Right lobe of liver (tissue), 6 donors: ENCODE data around the gene C8A. TPM values are rescaled to one million over a fixed set of nuclear protein-coding genes. Genes with fewer than 3 reads are reported as not detected.

Source experiments
- ATAC-seq, 4 donors: fragments of 200-7000 bp; cut with Tn5 transposase; one replicate each; pipeline ENCODE4 v1.9.1; 2020; ENCODE audit warnings: mild to moderate bottlenecking in 4 of 4, moderate library complexity in 4 of 4
- DNase-seq, 3 donors: peaks; one replicate each; pipeline ENCODE4 v3.0.0-alpha.2; 2020
- H3K27ac ChIP-seq, 3 donors: fragments of 200-600 bp; one replicate each; pipeline ENCODE4 v1.8.0; 2022
- H3K27me3 ChIP-seq, 2 donors: fragments of 200-600 bp; one replicate each; pipeline ENCODE4 v1.8.0; 2022
- H3K36me3 ChIP-seq, 4 donors: fragments of 200-600 bp; sonication (generic) in 1 of 4; one replicate each; pipeline versions ENCODE4 v1.5.1 to v1.8.0; 2017 to 2022; ENCODE audit warnings: control low read depth in 1 of 4
- H3K4me1 ChIP-seq, 4 donors: fragments of 200-600 bp; sonication (generic) in 1 of 4; one replicate each; pipeline versions ENCODE4 v1.5.1 to v1.8.0; 2017 to 2022; ENCODE audit warnings: control low read depth in 1 of 4
- H3K4me3 ChIP-seq, 3 donors: fragments of 200-600 bp; one replicate each; pipeline ENCODE4 v1.8.0; 2022
- H3K9me3 ChIP-seq, 4 donors: fragments of 200-600 bp; sonication (generic) in 1 of 4; one replicate each; pipeline versions ENCODE4 v1.5.1 to v1.8.0; 2017 to 2022; ENCODE audit warnings: control low read depth in 1 of 4
- POLR2A ChIP-seq: fragments of 450-650 bp; IDR thresholded peaks from one replicate; pipeline ENCODE4 v1.6.1; 2017; ENCODE audit warnings: antibody characterized with exemption, mild to moderate bottlenecking
- WGBS: methylation state at CpG from one replicate; pipeline ENCODE4 v1.1.6; 2018; ENCODE audit warnings: low coverage, low lambda C conversion rate; ENCODE audit not compliant: insufficient coverage; ENCODE audit errors: missing lambda C conversion rate; 5-methylcytosine and 5-hydroxymethylcytosine counted together
- intact Hi-C, 2 donors: fragments of 100-400 bp; cut with DNase I; formaldehyde crosslinking; loops; one replicate each; pipeline versions ENCODE4 v1.11.2 to v1.14.1; 2022
- long read RNA-seq: library from polyadenylated mRNA; unstranded; transcript quantifications from one replicate; pipeline ENCODE4 v2.0.0, GENCODE V29; 2019
- total RNA-seq, 6 experiments: library from RNA; depleted of rRNA in 2 of 6; stranded (reverse); fragments of >200 nt in 2 of 6; fragmentation: NEBNext Ultra II Directional in 3 of 6; extraction: Animal tissue kit (Norgen Biotek cat#: 25700) in 3 of 6; gene quantifications; one replicate each; pipeline versions ENCODE4 v1.1.0 to v1.2.4, GENCODE V29; 2016 to 2023
- TF ChIP-seq, protein P1 (sequence below), 4 donors: fragments of 200-600 bp in 3 of 4; fragments of 450-650 bp in 1 of 4; IDR thresholded peaks; one replicate each; pipeline versions ENCODE4 v1.5.1 to v1.8.0; 2016 to 2022; ENCODE audit warnings: antibody characterized with exemption in 4 of 4, mild to moderate bottlenecking in 2 of 4
- donor health status: DM: no; HTN: yes; CAD: no.
- donor health status: DM: no; HTN: no; CAD: no.
- donor health status: DM: no; HTN: no; CAD: no.
- donor health status: DM: no; HTN: yes; CAD: no.
- donor health status: DM: no; HTN: yes; CAD: no.

Gene C8A
- total RNA-seq = 100 to 1,000 TPM; 177 to 432 (median 299) TPM
- long read RNA-seq, transcript C8A-201 (11 exons, 2,356 nt) = major isoform, 80 of 104 reads
- long read RNA-seq, partial matches to known transcripts = 18 of 104 reads
- long read RNA-seq, other reads (novel, unspliced or antisense) = 6 of 104 reads

DNA sequence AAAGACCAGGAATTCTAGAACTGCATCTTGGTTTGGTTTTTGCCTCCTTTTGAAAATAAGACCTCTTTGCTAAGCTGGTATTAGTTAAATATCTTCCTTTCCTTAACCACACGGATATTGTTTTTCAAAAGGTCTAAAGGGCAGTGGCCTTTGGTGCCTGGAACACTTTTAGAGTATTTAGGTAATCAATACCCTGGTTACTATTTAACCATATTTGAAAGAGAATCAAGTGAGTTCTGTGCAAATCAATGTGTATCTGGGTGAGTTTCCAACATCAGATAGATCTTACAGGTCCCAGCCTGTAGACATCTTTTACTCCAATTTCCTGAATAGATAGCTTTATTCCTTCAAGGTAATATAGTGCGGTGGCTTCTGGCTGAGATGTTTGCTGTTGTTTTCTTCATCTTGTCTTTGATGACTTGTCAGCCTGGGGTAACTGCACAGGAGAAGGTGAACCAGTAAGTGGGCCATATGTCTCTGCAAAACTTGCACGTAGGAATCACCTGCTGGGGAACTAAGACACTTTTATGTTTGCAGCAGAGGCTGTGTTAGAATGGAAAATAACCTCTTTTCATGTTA lies at the start of gene C8A:
C8A (plus strand) TSS at position 277 of the 579 bp plus-strand sequence; CDS start at position 382, 105 bp downstream.
- H3K27me3 ChIP-seq = no peaks in the 10 kb centered on the region
- intact Hi-C loops = no loop called here
- H3K27ac ChIP-seq = peak within 1 kb of the TSS; percentile 81 to 94 (median 84)
- peak; percentile 75 to 88 (median 82) for ATAC-seq
- TF ChIP-seq, protein P1, sequence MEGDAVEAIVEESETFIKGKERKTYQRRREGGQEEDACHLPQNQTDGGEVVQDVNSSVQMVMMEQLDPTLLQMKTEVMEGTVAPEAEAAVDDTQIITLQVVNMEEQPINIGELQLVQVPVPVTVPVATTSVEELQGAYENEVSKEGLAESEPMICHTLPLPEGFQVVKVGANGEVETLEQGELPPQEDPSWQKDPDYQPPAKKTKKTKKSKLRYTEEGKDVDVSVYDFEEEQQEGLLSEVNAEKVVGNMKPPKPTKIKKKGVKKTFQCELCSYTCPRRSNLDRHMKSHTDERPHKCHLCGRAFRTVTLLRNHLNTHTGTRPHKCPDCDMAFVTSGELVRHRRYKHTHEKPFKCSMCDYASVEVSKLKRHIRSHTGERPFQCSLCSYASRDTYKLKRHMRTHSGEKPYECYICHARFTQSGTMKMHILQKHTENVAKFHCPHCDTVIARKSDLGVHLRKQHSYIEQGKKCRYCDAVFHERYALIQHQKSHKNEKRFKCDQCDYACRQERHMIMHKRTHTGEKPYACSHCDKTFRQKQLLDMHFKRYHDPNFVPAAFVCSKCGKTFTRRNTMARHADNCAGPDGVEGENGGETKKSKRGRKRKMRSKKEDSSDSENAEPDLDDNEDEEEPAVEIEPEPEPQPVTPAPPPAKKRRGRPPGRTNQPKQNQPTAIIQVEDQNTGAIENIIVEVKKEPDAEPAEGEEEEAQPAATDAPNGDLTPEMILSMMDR (IDR thresholded peaks at IDR 0.05) = no peak
- TF ChIP-seq POLR2A = peak; percentile 96
- H3K4me3 ChIP-seq = peak within 1 kb of the TSS; percentile 37 to 59 (median 55)
- DNase-seq = no peak
- WGBS = 29% methylated on average over 3 of the region's 3 CpGs
- no peaks in the 10 kb centered on the region for H3K9me3 ChIP-seq
- no peaks in the 10 kb centered on the region for H3K36me3 ChIP-seq
- peaks cover 0 to 25% (median 5%) of the 10 kb centered on the region in 4 donors for H3K4me1 ChIP-seq

DNA sequence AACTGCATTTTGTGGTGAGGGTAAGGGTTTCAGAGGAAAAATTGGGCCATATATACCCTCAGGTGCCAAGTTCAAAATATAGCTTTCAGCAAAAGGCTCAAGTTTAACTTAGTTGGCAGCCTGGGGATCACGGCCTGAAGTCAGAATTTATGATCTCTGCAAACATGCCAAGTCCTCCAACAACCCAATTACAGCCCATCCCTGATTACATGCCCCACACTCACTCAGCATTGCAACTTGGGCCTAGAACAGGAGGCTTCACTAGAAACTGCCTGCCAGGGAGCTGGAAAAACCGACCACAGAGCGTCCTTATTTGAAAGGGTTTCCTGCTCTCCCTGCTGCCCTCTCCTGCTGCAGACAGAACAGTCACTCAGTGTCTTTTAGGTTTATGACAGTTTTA lies 47.8 kb upstream of the C8A start:
- intact Hi-C loops = no loop called here
- Histone ChIP-seq H3K27ac (no peak overlapping the region), H3K27me3 (no peaks in the 10 kb centered on the region), H3K36me3 (no peaks in the 10 kb centered on the region), H3K4me1 (peaks cover 0 to 21% (median 7%) of the 10 kb centered on the region in 4 donors), H3K9me3 (no peaks in the 10 kb centered on the region), H3K4me3 (no peak overlapping the region)
- ATAC-seq = peak in 1 of 4 donors; percentile 23
- no peak for DNase-seq
- WGBS = 30% methylated on average over 3 of the region's 3 CpGs
- TF ChIP-seq POLR2A = no peak
- TF ChIP-seq, protein P1 (IDR thresholded peaks at IDR 0.05) = no peak

DNA sequence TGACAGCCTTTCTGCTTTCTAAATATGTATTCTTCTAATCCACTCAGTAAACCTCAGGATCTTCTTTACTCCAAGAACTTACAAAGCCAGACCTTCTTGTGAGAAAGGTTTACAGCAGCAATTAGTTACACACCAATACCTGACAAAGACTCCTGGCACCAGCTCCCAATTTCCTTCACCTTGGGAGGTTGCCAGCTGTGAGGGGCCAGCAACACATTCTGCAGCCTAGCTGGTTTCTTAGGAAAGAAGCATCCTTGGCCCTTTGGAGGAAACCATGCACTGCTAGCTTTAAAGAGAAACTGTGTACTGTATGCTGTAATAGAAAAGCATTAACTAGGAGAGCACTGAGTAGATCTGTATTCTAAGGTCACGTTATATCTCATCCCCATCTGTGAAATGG lies 46.2 kb upstream of the C8A start:
- ATAC-seq (no peak), DNase-seq (no peak)
- Histone ChIP-seq H3K4me3 (no peak overlapping the region), H3K27ac (no peak overlapping the region), H3K27me3 (no peaks in the 10 kb centered on the region), H3K36me3 (no peaks in the 10 kb centered on the region), H3K9me3 (no peaks in the 10 kb centered on the region), H3K4me1 (peaks cover 0 to 21% (median 7%) of the 10 kb centered on the region in 4 donors)
- TF ChIP-seq, protein P1 (IDR thresholded peaks at IDR 0.05) = no peak
- TF ChIP-seq POLR2A = no peak
- 83% methylated on average over 1 of the region's 1 CpG for WGBS
- intact Hi-C loops = no loop called here

DNA sequence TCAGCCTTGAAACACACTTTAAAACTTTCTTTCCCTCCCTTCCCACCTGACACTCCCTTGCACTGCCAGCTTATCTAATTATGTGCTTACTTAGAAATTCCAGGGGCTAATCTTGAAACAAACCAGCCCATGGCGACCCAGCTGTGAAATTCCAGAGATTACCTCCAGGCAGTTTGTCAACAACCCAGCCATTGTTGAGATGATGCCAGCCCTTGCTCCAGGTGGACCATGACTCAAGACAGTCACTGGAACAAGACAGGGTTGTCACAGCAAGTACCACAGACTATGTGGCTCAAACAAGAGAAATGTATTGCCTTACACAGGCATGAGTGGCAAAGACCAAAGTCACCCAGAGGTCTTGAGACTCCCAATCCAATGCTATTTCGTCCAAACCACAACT lies 43.3 kb upstream of the C8A start:
- DNase-seq (no peak), ATAC-seq (peak in 2 of 4 donors; percentile 24 to 40)
- TF ChIP-seq POLR2A = no peak
- TF ChIP-seq, protein P1 (IDR thresholded peaks at IDR 0.05) = no peak

More for the DNA sequence above, 43.3 kb upstream of the C8A start:
- intact Hi-C loops = no loop called here
- no peaks in the 10 kb centered on the region for H3K9me3 ChIP-seq
- no peak overlapping the region for H3K4me3 ChIP-seq
- H3K36me3 ChIP-seq = no peaks in the 10 kb centered on the region
- H3K27ac ChIP-seq = no peak overlapping the region
- H3K27me3 ChIP-seq = no peaks in the 10 kb centered on the region
- WGBS = 49% methylated on average over 2 of the region's 2 CpGs
- H3K4me1 ChIP-seq = peaks cover 0 to 25% (median 7%) of the 10 kb centered on the region in 4 donors
